Immature natural killer cell (primary cell): Measurements from ENCODE around the gene DEXI. TPM values are rescaled to one million over a fixed set of nuclear protein-coding genes. Genes with fewer than 3 reads are reported as not detected.
"Not testable (repeated sequence)": the region's sequence is repeated elsewhere in the genome, so short reads cannot be mapped to it uniquely, and the experiment has no call there.

Source experiments
- DNase-seq, 3 donors: peaks; one replicate each; pipeline ENCODE4 v3.0.0; 2022; ENCODE audit warnings: mixed read lengths in 1 of 3
- H3K27ac Mint-ChIP-seq, 6 donors: one replicate each; pipeline ENCODE4 v1.8.0; 2020; ENCODE audit warnings: mixed read lengths in 6 of 6, mild to moderate bottlenecking in 5 of 6, inconsistent platforms in 4 of 6, moderate library complexity in 3 of 6
- H3K27me3 Mint-ChIP-seq, 3 donors: one replicate each; pipeline ENCODE4 v1.8.0; 2020 to 2021; ENCODE audit warnings: low read depth in 3 of 3, mild to moderate bottlenecking in 3 of 3, mixed read lengths in 3 of 3, moderate library complexity in 3 of 3, inconsistent platforms in 1 of 3
- H3K36me3 Mint-ChIP-seq, 3 donors: one replicate each; pipeline ENCODE4 v1.8.0; 2020; ENCODE audit warnings: mixed read lengths in 3 of 3, inconsistent platforms in 2 of 3, mild to moderate bottlenecking in 2 of 3
- H3K4me1 Mint-ChIP-seq, 2 donors: one replicate each; pipeline ENCODE4 v1.8.0; 2020; ENCODE audit warnings: inconsistent platforms in 2 of 2, mild to moderate bottlenecking in 2 of 2, mixed read lengths in 2 of 2, moderate library complexity in 1 of 2
- H3K4me3 Mint-ChIP-seq, 5 donors: one replicate each; pipeline ENCODE4 v1.8.0; 2020; ENCODE audit warnings: mild to moderate bottlenecking in 5 of 5, mixed read lengths in 5 of 5, inconsistent platforms in 3 of 5, moderate library complexity in 3 of 5
- H3K9me3 Mint-ChIP-seq, 6 donors: one replicate each; pipeline ENCODE4 v1.8.0; 2020; ENCODE audit warnings: mild to moderate bottlenecking in 6 of 6, mixed read lengths in 6 of 6, inconsistent platforms in 4 of 6, moderate library complexity in 3 of 6
- polyA plus RNA-seq, 3 donors: library from polyadenylated mRNA; unstranded; fragments of 300-500 nt; fragmentation: Illumina TruSeq; gene quantifications; one replicate each; pipeline ENCODE4 v1.2.3, GENCODE V29; 2021

DEXI gene
- polyA plus RNA-seq, 3 donors from 2014 or later: 35.2 to 49.8 (median 45.9) TPM

GRCh38 chr16:10934325-10935107, 7.8 kb downstream of the DEXI start:
- H3K27me3 Mint-ChIP-seq: peaks cover 0 to 1% (median 0%) of the 10 kb centered on the region in 3 donors

DNA sequence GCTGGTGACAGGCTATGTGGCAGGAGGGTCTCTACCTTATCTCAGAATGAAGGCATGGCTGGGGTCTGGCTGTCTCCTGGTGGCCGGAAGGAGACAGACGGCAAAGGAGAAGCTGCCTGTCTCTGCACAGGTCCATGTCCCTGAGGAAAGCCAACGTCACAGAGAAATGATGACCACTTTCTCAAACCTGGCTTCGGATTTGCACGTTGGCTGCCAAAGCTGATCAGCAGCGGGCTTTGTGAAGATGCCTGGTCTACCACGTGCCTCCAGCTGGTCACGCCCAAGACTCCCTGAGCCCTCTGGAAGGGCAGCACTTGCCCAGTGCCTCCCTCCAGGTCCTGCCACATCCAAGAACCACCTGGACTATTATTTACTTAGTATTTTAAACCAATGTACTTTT, 8.4 kb downstream of the DEXI start:
- Mint-ChIP-seq H3K9me3 (no peaks in the 10 kb centered on the region), H3K36me3 (peaks cover 0 to 6% (median 4%) of the 10 kb centered on the region in 3 donors), H3K4me3 (no peak overlapping the region), H3K27ac (peak overlapping the region in 1 of 6 donors; percentile 24), H3K27me3 (peaks cover 0 to 1% (median 0%) of the 10 kb centered on the region in 3 donors), H3K4me1 (peaks cover 41 to 72% of the 10 kb centered on the region in 2 donors)
- DNase-seq: no peak

More at GRCh38 chr16:10934325-10935107, 7.8 kb downstream of the DEXI start:
- DNase-seq: no peak
- H3K27ac Mint-ChIP-seq: peak overlapping the region in 1 of 6 donors; percentile 23
- no peaks in the 10 kb centered on the region for H3K9me3 Mint-ChIP-seq
- peaks cover 48 to 79% of the 10 kb centered on the region in 2 donors for H3K4me1 Mint-ChIP-seq
- H3K36me3 Mint-ChIP-seq: peaks cover 0 to 6% (median 4%) of the 10 kb centered on the region in 3 donors
- H3K4me3 Mint-ChIP-seq: no peak overlapping the region

DNA sequence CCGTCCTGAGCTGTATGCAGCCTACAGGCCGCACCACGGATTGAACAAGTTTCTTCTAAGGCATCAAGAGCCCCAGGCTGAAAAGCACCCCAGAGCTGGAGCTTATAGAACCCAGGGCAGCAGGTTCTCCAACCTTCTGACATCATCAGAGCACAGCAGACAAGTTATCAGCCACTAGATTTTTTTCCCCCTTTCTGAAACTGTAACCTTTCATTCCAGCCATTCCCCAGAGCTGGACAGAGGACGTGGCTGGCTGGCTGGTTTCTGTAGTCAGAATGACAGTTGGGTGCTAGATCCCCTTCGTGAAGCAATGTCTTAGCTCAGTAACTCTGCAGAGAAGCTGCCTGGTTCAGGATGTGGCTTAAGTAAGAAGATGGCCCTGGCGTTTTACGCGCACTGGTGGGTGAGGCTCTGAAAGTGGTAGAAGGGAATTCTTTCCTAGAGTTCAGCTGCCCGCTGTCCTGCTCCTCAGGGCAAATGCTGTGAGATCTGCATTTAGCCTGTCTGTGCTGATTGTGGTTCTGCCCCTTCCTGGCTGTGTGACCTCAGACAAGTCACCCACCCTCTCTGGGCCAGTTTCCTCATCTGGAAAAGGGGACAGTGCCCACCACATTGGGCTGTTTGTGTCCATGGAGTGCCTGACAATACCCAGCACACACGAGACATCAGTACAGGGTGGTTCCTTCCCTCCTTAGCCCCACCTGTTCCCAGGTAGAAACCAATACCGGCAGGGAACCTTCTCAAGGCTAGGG, 9.1 kb downstream of the DEXI start:
- Mint-ChIP-seq H3K4me1 (peaks cover 34 to 65% of the 10 kb centered on the region in 2 donors), H3K4me3 (no peak overlapping the region)

DNA sequence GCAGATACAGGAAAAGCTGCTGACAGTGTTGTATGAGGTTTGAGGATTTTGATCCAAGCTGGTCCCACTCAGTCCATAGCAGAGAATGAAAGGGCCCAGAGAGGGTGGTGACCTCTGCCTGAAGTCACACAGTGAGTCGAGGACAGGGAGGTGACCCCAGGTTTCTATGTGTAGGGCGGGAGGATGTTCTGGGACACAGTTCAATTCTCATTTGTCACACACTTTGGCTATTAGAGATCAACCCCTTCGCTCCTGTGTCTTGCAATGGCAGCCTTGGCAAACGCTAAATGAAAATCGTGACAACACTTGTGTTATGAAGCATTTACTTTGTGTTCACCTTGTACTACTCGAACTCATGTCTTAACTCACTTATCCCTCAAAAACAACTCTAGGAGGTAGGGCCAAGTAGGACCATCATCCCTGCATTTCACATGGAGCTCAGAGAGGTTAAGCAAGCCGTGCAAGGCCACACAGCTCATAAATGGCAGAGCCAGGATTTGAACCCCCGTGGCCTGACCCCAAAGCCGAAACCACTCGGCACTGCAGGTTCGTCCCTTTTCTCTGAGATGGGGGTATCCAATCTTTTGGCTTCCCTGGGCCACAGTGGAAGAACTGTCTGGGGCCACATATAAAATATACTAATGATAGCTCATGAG, 10.2 kb downstream of the DEXI start:
- DNase-seq: no peak
- Mint-ChIP-seq H3K27me3 (peaks cover 0 to 1% (median 0%) of the 10 kb centered on the region in 3 donors), H3K36me3 (peaks cover 2 to 11% (median 9%) of the 10 kb centered on the region in 3 donors), H3K4me1 (peaks cover 24 to 55% of the 10 kb centered on the region in 2 donors), H3K4me3 (no peak overlapping the region), H3K27ac (no peak overlapping the region), H3K9me3 (no peaks in the 10 kb centered on the region)

More for the DNA sequence above, 9.1 kb downstream of the DEXI start:
- Mint-ChIP-seq H3K36me3 (peaks cover 0 to 6% (median 4%) of the 10 kb centered on the region in 3 donors), H3K27me3 (peaks cover 0 to 1% (median 0%) of the 10 kb centered on the region in 3 donors), H3K27ac (no peak overlapping the region), H3K9me3 (no peaks in the 10 kb centered on the region)
- DNase-seq: no peak

DNA sequence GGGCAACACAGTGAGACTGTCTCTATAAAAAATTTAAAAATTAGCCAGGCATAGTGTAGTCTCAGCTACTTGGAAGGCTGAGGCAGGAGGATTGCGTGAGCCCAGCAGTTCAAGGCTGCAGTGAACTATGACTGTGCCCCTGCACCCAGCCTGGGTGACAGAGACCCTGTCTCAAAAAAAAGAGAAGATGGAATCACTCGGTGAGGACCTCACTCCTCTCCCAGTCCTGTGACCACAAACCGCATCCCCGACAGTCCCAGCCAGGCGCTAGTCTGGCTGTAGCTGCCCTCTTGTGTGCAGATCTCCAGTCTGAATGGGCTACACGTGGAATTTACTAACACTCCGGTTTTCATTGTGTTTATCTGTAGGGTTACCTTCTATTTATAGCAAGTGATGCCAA, 11.1 kb downstream of the DEXI start:
- Mint-ChIP-seq H3K4me3 (no peak overlapping the region), H3K36me3 (peaks cover 3 to 11% (median 9%) of the 10 kb centered on the region in 3 donors), H3K4me1 (peaks cover 15 to 45% of the 10 kb centered on the region in 2 donors), H3K9me3 (no peaks in the 10 kb centered on the region), H3K27ac (no peak overlapping the region), H3K27me3 (peaks cover 0 to 1% (median 0%) of the 10 kb centered on the region in 3 donors)
- no peak for DNase-seq

- Mint-ChIP-seq H3K36me3 (peaks cover 3 to 11% (median 8%) of the 10 kb centered on the region in 3 donors), H3K27ac (no peak overlapping the region), H3K4me1 (peaks cover 12 to 41% of the 10 kb centered on the region in 2 donors), H3K27me3 (peaks cover 0 to 1% (median 0%) of the 10 kb centered on the region in 3 donors), H3K4me3 (no peak overlapping the region), H3K9me3 (no peaks in the 10 kb centered on the region)
- no peak for DNase-seq
These were observed 11.5 kb downstream of the DEXI start for GRCh38 chr16:10930755-10931093.

DNA sequence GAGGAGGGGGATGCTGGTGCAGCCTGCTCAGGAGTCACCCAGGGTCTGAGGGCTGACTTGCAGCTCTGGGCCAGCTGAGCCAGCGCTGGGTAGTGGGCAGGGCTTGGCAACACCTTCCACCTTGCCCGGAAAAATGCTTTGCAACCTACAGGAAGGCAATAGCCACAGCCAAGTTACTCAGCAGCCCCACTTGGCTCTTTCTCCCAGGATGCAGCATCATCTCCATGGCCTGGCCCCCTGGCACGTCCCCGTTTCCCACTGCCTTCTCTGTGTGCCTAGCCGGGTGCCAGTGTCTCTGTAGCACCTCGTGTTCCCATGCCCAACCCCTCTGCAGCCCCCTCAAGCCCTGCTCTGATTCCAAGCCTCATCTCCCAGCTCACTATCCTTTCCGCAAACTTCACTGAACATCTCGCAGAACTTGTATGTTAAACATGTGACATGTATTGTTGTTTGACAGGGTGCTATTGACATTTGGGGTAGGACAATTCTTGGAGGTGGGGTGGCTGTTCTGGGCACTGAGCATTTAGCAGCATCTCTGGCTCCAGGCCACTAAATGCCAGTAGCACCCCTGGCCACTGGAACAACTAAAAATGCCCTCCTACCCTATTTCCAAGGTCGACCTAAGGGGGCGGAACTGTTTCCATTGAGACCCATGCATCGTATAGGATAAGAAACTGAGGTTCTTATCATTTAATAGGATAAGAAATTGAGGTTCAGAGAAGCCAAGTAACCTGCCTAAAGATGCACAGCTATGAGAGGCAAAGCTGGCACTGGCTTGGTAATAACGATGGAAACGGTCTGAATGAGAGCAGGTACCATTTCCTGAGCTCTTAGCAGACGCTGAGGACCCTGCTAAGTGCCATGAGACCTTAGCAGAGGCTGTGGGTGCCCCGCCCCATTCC, 12.2 kb downstream of the DEXI start:
- no peak overlapping the region for H3K4me3 Mint-ChIP-seq
- peak overlapping the region in 2 of 6 donors; percentile 17 to 31 for H3K27ac Mint-ChIP-seq

GRCh38 chr16:10929097-10929496, 13.2 kb downstream of the DEXI start:
- H3K9me3 Mint-ChIP-seq, H3K4me3 Mint-ChIP-seq, H3K27ac Mint-ChIP-seq, DNase-seq, H3K27me3 Mint-ChIP-seq: not testable (repeated sequence)
- H3K4me1 Mint-ChIP-seq: peaks cover 6 to 26% of the 10 kb centered on the region in 2 donors
- H3K36me3 Mint-ChIP-seq: peaks cover 5 to 15% (median 7%) of the 10 kb centered on the region in 3 donors

More for the DNA sequence above, 12.2 kb downstream of the DEXI start:
- Mint-ChIP-seq H3K9me3 (no peaks in the 10 kb centered on the region), H3K36me3 (peaks cover 3 to 8% (median 5%) of the 10 kb centered on the region in 3 donors), H3K4me1 (peaks cover 9 to 35% of the 10 kb centered on the region in 2 donors), H3K27me3 (peaks cover 0 to 1% (median 0%) of the 10 kb centered on the region in 3 donors)
- DNase-seq: no peak

DNA sequence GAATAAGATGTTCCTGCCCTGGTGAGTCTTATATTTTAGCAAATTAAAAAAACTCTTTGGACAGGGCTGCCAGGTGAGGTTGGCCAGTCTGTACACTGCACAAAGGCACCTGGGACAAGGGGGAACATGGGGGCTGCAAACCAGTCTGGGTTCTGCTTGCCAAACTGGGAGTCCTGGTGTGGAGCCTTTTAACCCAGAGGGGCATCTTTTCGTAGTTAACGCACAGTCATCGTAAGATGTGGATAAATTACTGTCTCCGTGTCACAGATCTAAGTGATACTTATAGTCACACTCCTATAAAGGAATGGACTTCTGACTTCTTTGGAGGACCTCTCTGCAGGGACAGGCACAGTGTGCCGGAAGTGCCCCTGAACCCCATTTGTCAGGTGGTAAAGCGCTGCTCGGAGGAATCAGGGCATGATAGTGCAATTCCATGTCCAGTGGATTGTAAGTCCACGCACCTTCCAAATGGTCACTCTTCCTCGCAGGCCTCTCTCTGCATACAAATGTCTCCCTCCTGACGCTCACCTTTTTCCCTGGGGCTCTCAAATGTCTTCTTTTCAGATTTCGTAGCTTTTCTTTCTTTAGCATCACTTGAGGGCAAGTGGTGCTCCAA, 14.7 kb downstream of the DEXI start:
- H3K4me3 Mint-ChIP-seq: no peak overlapping the region
- peaks cover 5 to 15% (median 7%) of the 10 kb centered on the region in 3 donors for H3K36me3 Mint-ChIP-seq
- peaks cover 6 to 13% of the 10 kb centered on the region in 2 donors for H3K4me1 Mint-ChIP-seq
- H3K27ac Mint-ChIP-seq: no peak overlapping the region
- H3K9me3 Mint-ChIP-seq: no peaks in the 10 kb centered on the region
- DNase-seq: no peak
- peaks cover 0 to 1% (median 0%) of the 10 kb centered on the region in 3 donors for H3K27me3 Mint-ChIP-seq

GRCh38 chr16:10926867-10927266, 15.4 kb downstream of the DEXI start:
- Mint-ChIP-seq H3K9me3 (no peaks in the 10 kb centered on the region), H3K4me3 (no peak overlapping the region), H3K36me3 (peaks cover 5 to 15% (median 7%) of the 10 kb centered on the region in 3 donors), H3K4me1 (peaks cover 6 to 13% of the 10 kb centered on the region in 2 donors), H3K27me3 (peaks cover 0 to 1% (median 0%) of the 10 kb centered on the region in 3 donors), H3K27ac (no peak overlapping the region)
- no peak for DNase-seq

DNA sequence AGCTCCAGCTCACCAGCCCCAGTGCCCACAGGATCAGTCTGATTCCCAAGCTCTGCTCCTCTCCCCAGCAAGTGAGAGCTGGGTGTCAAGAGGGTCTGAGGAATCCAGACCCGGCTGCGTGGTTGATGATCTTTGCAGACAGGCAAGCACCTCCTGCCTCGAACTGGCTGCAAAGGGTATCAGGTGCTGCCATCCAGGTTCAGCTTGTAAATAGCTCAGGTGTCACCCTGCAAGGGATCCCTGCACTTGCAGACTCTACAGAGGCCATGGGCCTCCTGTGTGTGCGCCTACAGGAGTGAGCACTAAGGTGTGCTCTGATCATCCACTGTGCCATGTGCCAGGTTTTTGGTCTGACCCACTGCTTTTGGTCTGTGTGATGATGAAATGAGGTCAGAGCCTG, 16.2 kb downstream of the DEXI start:
- H3K27me3 Mint-ChIP-seq: peaks cover 0 to under 1% (median 0%) of the 10 kb centered on the region in 3 donors
- peaks cover 5 to 15% (median 7%) of the 10 kb centered on the region in 3 donors for H3K36me3 Mint-ChIP-seq
- DNase-seq: no peak
- no peaks in the 10 kb centered on the region for H3K9me3 Mint-ChIP-seq
- H3K4me3 Mint-ChIP-seq: no peak overlapping the region
- H3K4me1 Mint-ChIP-seq: peaks cover 6 to 13% of the 10 kb centered on the region in 2 donors
- H3K27ac Mint-ChIP-seq: no peak overlapping the region

GRCh38 chr16:10925285-10925684, 17.0 kb downstream of the DEXI start:
- not testable (repeated sequence) for DNase-seq, H3K27me3 Mint-ChIP-seq, H3K4me1 Mint-ChIP-seq, H3K9me3 Mint-ChIP-seq, H3K4me3 Mint-ChIP-seq, H3K27ac Mint-ChIP-seq
- peaks cover 5 to 15% (median 7%) of the 10 kb centered on the region in 3 donors for H3K36me3 Mint-ChIP-seq
